Hepatocyte (in vitro differentiated cells): Measurements from ENCODE around the gene DMGDH. TPM values are rescaled to one million over a fixed set of nuclear protein-coding genes. Genes with fewer than 3 reads are reported as not detected.

Experiments used
- DNase-seq: peaks from one replicate; pipeline ENCODE4 v3.0.0-alpha.2; 2016; ENCODE audit warnings: low spot score
- H2AFZ ChIP-seq: fragments of 200-600 bp; sonication (generic); 2 replicates; pipeline ENCODE4 v1.6.0; 2016; ENCODE audit warnings: antibody characterized with exemption, mild to moderate bottlenecking
- H3K27ac ChIP-seq: fragments of 200-600 bp; sonication (generic); 2 replicates; pipeline ENCODE4 v1.5.1; 2016; ENCODE audit warnings: mild to moderate bottlenecking
- H3K27me3 ChIP-seq: fragments of 200-600 bp; sonication (generic); 2 replicates; pipeline ENCODE4 v1.6.1; 2016
- H3K36me3 ChIP-seq: fragments of 200-600 bp; sonication (generic); replicated peaks from 2 replicates; pipeline ENCODE4 v1.5.1; 2016; ENCODE audit warnings: low read depth; ENCODE audit not compliant: insufficient read depth
- H3K4me1 ChIP-seq: fragments of 200-600 bp; sonication (generic); 2 replicates; pipeline ENCODE4 v1.5.1; 2016; ENCODE audit warnings: mild to moderate bottlenecking, moderate library complexity; ENCODE audit not compliant: insufficient read depth
- H3K4me2 ChIP-seq: fragments of 200-600 bp; sonication (generic); 2 replicates; pipeline ENCODE4 v1.6.0; 2016
- H3K4me3 ChIP-seq: fragments of 200-600 bp; sonication (generic); 2 replicates; pipeline ENCODE4 v1.5.1; 2016; ENCODE audit warnings: mild to moderate bottlenecking
- H3K79me2 ChIP-seq: fragments of 200-600 bp; sonication (generic); 2 replicates; pipeline ENCODE4 v1.6.0; 2017; ENCODE audit warnings: mild to moderate bottlenecking
- H3K9me2 ChIP-seq: fragments of 200-600 bp; sonication (generic); replicated peaks from 2 replicates; pipeline ENCODE4 v1.6.0; 2017; ENCODE audit warnings: mild to moderate bottlenecking; ENCODE audit not compliant: insufficient read depth
- H3K9me3 ChIP-seq: fragments of 200-600 bp; sonication (generic); 2 replicates; pipeline ENCODE4 v1.5.1; 2016; ENCODE audit warnings: low read depth, mild to moderate bottlenecking
- H4K20me1 ChIP-seq: fragments of 200-600 bp; sonication (generic); 2 replicates; pipeline ENCODE4 v1.6.0; 2016; ENCODE audit warnings: mild to moderate bottlenecking; ENCODE audit not compliant: insufficient read depth, poor library complexity, severe bottlenecking
- EZH2 ChIP-seq: fragments of 200-600 bp; sonication (generic); IDR thresholded peaks from 2 replicates; pipeline ENCODE4 v1.6.1; 2016; ENCODE audit warnings: antibody characterized with exemption, mild to moderate bottlenecking, borderline replicate concordance
- EZH2phosphoT487 ChIP-seq: fragments of 200-600 bp; sonication (generic); IDR thresholded peaks from one replicate; pipeline ENCODE4 v1.6.1; 2018; ENCODE audit warnings: antibody characterized with exemption, mild to moderate bottlenecking, low read depth, moderate library complexity; ENCODE audit not compliant: unreplicated experiment, severe bottlenecking
- WGBS: methylation state at CpG from one replicate; pipeline ENCODE4 v1.1.6; 2016; ENCODE audit warnings: low lambda C conversion rate; ENCODE audit errors: missing lambda C conversion rate; 5-methylcytosine and 5-hydroxymethylcytosine counted together
- polyA plus RNA-seq: library from polyadenylated mRNA; unstranded; fragments of >200 nt; fragmentation: Nextera tagmentation; extraction: Ambion mirVana; gene quantifications from 2 replicates; pipeline ENCODE4 v1.2.1, GENCODE V29; 2016
- total RNA-seq: library from RNA; depleted of rRNA; stranded (reverse); fragments of >200 nt; gene quantifications from 2 replicates; pipeline ENCODE4 v1.2.3, GENCODE V29; 2014
- TF ChIP-seq, protein P1 (sequence below): fragments of 200-600 bp; sonication (generic); IDR thresholded peaks from 2 replicates; pipeline ENCODE4 v1.5.1; 2016; ENCODE audit warnings: antibody characterized with exemption, mild to moderate bottlenecking; ENCODE audit not compliant: poor library complexity

DMGDH gene
- total and polyA plus RNA-seq, 2 experiments from 2014 or later = 0.87 TPM

DNA sequence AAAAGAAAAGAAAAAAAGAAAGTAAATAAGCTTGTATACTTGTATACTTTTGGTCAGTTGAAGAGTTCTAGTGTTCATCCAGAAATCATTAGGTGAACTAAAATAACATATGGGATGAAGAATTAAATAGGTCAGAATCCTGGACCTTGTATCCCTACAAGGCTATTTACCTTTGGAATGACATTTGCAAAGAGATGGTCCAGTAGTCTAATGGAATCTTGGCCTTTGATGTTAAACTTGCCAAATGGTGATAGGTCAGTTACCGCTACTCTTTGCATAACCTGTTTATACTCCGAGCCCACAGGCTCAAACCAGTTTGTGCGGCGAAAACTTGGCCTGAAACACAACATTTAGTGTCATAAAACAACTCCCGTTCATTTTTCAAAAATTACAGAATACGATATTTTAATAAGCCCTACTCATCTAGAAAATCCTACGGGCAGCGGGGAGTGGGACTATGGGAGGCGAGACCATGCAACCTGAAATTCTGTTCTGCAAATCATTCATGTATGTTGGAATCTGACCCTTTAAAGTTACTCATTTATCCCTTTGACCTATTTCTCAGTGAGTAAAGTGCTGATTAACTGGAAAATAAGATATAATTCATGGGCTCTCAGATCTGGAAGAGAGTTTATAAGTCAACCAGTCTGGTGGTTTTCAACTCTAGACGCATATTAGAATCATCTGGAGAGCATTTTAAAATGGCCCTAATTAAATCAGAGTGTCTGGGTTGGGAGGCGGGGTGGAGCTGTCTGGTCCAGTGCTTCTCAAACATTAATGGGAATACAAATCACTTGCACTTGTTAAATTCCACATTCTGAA is 38.6 kb downstream of the DMGDH start:
- H3K27ac ChIP-seq = peak overlapping the region; percentile 60
- H3K4me1 ChIP-seq = peaks cover 3% of the 10 kb centered on the region
- 82% methylated on average over 11 of the region's 11 CpGs for WGBS
- H3K4me2 ChIP-seq = no peak overlapping the region
- H2AFZ ChIP-seq = no peak overlapping the region
- H3K9me2 ChIP-seq = no peaks in the 10 kb centered on the region
- H3K9me3 ChIP-seq = no peaks in the 10 kb centered on the region
- H4K20me1 ChIP-seq = no peaks in the 10 kb centered on the region
- no peak for DNase-seq
- no peaks in the 10 kb centered on the region for H3K79me2 ChIP-seq
- H3K27me3 ChIP-seq = no peaks in the 10 kb centered on the region
- no peak overlapping the region for H3K4me3 ChIP-seq
- no peaks in the 10 kb centered on the region for H3K36me3 ChIP-seq
- TF ChIP-seq EZH2phosphoT487 (no peak), EZH2 (no peak)
- TF ChIP-seq, protein P1, sequence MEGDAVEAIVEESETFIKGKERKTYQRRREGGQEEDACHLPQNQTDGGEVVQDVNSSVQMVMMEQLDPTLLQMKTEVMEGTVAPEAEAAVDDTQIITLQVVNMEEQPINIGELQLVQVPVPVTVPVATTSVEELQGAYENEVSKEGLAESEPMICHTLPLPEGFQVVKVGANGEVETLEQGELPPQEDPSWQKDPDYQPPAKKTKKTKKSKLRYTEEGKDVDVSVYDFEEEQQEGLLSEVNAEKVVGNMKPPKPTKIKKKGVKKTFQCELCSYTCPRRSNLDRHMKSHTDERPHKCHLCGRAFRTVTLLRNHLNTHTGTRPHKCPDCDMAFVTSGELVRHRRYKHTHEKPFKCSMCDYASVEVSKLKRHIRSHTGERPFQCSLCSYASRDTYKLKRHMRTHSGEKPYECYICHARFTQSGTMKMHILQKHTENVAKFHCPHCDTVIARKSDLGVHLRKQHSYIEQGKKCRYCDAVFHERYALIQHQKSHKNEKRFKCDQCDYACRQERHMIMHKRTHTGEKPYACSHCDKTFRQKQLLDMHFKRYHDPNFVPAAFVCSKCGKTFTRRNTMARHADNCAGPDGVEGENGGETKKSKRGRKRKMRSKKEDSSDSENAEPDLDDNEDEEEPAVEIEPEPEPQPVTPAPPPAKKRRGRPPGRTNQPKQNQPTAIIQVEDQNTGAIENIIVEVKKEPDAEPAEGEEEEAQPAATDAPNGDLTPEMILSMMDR = no peak

DNA sequence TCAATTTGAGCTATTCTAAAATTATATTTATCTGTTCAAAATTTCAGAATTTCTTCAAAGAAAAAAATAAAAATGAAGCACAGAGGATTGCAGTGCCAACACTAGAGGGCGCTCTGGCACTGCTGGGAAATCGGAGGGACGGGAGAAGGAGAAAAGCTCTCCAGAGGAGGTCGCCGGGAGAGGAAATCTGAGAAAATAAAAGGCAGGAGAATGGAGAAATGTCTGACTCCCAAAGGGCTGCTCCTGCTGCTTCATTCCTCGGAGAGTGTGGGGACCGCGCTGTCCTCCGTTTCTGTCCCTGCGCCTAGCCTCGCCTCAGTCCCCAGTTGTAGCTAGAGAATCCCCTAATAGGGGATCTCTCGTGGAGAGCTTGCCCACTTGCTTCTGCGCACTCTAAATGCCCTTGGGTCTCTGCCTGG is 44.4 kb downstream of the DMGDH start:
- Histone ChIP-seq H2AFZ (peak overlapping the region; percentile 65), H3K36me3 (no peaks in the 10 kb centered on the region), H3K4me3 (no peak overlapping the region), H3K4me1 (no peaks in the 10 kb centered on the region), H3K9me2 (no peaks in the 10 kb centered on the region), H3K27me3 (peaks cover 4% of the 10 kb centered on the region), H3K79me2 (no peaks in the 10 kb centered on the region), H4K20me1 (no peaks in the 10 kb centered on the region), H3K27ac (no peak overlapping the region), H3K4me2 (peak overlapping the region; percentile 78), H3K9me3 (no peaks in the 10 kb centered on the region)
- DNase-seq = peak; percentile 84
- WGBS = 10% methylated on average over 13 of the region's 13 CpGs
- TF ChIP-seq, protein P1 = peak; percentile 99
- TF ChIP-seq EZH2 = no peak

DNA sequence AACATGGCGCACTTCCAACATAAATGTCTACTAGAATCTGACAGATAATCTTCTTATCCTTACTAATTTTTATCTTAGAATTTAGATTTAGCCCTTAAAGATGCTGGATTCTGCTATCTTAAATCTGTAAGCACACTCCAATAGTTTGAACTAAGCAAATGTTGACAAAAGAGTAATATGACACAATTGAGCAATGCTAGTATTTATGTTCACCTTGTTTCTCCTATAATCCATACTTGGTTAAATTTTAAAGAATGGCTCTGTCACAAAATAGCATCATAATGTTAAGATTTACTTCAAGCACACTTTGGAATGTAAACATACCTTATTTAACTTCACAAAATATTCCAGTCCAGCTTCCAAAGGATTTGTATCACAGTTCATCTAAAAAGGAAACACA is 45.5 kb downstream of the DMGDH start:
- 67% methylated on average over 1 of the region's 1 CpG for WGBS
- Histone ChIP-seq H2AFZ (no peak overlapping the region), H3K27ac (no peak overlapping the region), H3K9me3 (no peaks in the 10 kb centered on the region), H3K4me3 (no peak overlapping the region), H3K27me3 (peaks cover 4% of the 10 kb centered on the region), H3K9me2 (no peaks in the 10 kb centered on the region), H3K36me3 (no peaks in the 10 kb centered on the region), H4K20me1 (no peaks in the 10 kb centered on the region), H3K79me2 (no peaks in the 10 kb centered on the region), H3K4me2 (no peak overlapping the region), H3K4me1 (no peaks in the 10 kb centered on the region)
- no peak for DNase-seq
- no peak for TF ChIP-seq EZH2
- no peak for TF ChIP-seq EZH2phosphoT487
- TF ChIP-seq, protein P1 = no peak
